Esophagus muscularis mucosa (tissue), 3 donors: ENCODE measurements around the gene SGTA.

Source experiments
- CTCF ChIP-seq, 3 experiments: fragments of 200-600 bp in 2 of 3; fragments of 450-650 bp in 1 of 3; sonication (generic) in 2 of 3; IDR thresholded peaks; one replicate each; pipeline ENCODE4 v1.5.1; 2017 to 2019; ENCODE audit warnings: antibody characterized with exemption in 3 of 3, mild to moderate bottlenecking in 2 of 3, moderate library complexity in 1 of 3
- POLR2A ChIP-seq: fragments of 450-650 bp; IDR thresholded peaks from one replicate; pipeline ENCODE4 v1.6.1; 2017; ENCODE audit warnings: antibody characterized with exemption, moderate library complexity, mild to moderate bottlenecking, low read depth

- no peak for TF ChIP-seq POLR2A
- no peak for TF ChIP-seq CTCF (IDR thresholded peaks at IDR 0.05)
Observed at GRCh38 chr19:2824129-2824528, 41.1 kb upstream of the SGTA start.
